DMS 273 (cell line): ENCODE results near the gene USP48.

Source experiments
- DNase-seq: peaks from one replicate; lab custom pipeline; 2025; ENCODE audit not compliant: unreplicated experiment; lab: John Stamatoyannopoulos, UW

Gene USP48

DNA sequence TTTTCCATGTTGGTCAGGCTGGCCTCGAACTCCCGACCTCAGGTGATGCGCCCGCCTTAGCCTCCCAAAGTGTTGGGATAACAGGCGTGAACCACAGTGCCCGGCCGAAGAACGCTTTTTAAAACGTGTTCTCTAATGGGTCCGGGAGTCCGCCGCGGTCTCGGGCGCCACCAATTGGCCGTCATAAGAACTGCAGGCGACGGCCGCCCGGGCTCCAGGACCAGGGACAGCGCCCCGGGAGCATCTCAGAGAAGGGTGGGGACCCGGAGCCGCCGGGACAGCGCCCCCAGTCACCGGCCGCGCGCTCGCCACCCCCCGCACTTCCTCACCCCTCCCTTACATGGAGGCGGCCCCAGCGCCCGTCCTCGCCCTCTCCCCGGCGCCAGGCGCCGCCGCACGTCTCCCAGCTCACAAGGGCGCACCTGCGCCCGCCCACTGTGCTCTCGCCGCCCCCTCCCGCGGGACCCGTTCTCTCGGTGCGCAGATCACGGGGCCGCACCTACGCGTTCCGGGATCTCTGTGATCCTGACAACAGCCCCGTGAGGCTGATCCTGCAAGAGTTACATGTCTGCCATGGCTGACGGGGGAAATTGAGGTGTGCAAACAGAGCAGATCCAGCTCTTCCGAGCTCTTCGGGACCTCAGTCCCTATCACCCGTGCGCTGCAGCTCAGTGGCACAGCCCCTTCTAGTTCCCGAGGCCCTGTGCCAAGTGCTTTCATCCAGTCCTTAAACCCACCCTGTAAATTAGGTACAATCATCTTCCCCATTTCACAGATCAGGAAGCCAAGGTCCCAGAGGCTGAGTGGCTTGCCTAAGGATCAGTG is 123.6 kb downstream of the USP48 start:
- peak; percentile 79 for DNase-seq

- DNase-seq = no peak
Measured at GRCh38 chr1:21657456-21658190, 125.3 kb downstream of the USP48 start.

- DNase-seq = peak; percentile 67
Measured at GRCh38 chr1:21655748-21656147, 127.2 kb downstream of the USP48 start.

DNA sequence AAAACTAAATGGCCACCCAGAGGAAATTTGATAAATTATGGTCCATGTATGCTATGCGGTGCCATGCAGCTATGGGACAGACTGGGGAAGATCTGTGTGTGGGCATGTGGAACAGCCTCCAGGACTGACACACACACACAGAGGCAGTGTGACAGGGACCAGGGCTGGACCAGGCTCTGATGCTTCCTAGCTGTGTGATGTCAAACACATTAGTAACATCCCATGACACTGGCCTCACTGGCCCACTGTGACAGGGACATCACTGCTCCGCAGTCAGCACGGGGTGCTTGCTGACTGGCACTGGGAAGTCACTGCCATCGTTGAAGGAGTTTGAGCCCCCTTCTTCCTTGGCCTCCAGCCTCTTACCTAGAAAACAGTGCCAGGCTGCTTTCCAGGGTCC is 127.7 kb downstream of the USP48 start:
- no peak for DNase-seq

- DNase-seq = no peak
Measured at GRCh38 chr1:21654209-21654608, 128.7 kb downstream of the USP48 start.

DNA sequence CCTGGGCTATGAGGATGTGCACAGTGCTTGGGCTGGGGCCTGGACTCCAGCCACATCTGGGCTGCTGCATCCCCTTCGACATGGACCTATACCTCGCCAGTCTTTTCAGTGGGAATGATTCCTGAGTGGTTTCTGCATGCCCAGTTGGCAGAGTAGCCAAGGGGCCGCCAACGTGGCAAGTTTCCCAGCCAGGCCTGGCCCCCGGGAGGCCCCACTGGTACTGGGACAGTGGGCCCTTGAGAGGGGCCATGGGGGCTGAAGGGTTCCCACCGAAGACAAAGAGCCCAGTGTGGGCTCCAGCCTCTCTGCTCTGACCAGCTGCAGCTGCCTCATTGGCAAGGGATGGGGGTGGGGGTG is 129.2 kb downstream of the USP48 start:
- DNase-seq = no peak

GRCh38 chr1:21652937-21653743 is 129.8 kb downstream of the USP48 start:
- DNase-seq = peak; percentile 29

DNA sequence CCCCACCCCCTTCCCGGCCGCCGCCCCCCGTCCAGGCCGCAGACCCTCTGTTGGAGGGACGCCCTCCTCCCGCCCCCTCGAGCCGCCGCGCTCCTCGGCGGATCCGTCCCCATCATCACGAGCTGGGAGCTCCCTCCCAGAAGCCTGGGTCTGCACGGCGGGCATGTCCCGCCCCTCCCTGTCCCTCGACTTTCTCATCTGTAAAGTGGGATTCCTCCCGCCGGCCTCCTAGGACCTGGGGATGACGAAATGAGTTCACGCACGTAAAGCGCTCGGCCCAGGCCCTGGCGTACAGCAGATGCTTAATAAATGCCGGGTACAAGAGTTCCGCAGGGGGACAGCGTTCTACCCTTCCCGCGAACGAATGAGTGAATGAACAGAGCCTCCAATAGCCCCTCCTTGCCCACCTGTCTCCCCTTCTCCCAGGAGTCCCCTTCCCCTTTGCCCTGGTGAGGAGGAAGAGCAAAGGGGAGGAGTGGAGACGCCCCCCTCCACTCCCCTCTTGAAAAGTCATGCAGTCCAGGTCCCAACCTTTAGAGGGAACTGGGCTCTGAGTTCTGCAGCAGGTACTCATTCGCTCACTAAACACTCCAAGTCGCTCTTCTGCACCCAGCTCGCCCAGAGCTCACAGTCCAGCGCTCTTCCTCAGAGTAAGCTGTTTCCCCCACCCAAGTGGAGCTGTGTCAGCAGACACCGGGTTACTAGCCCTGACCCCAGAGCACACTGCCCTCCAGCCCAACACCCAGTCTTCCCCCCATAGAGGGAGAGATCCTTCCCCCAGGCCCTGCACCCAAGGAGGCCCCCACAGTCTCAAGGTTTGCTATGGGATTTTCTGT is 130.6 kb downstream of the USP48 start:
- no peak for DNase-seq

GRCh38 chr1:21651214-21652042 is 131.5 kb downstream of the USP48 start:
- peak; percentile 88 for DNase-seq

- no peak for DNase-seq
Measured at GRCh38 chr1:21650400-21650799, 132.5 kb downstream of the USP48 start.

- DNase-seq = no peak
Measured at GRCh38 chr1:21649315-21649714, 133.6 kb downstream of the USP48 start.

DNA sequence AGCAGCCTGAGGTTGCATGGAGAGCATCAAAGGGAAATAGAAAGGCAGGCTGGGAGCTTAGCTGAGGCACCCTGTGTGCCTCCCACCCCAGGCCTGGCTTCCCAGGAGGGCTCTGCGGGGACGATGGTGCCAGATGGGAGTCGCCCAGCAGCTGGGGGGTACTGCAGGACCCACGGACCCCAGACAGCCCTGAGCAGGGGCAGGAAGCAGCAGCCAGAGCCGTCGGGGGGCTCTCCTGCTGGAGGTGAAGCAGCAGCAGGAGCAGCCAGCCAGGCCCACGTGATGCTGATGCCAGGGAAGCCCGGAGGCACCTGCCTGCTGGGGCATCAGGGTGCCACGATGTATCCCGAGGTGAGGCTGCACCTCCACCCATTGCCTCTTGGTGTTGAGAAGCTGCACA is 134.2 kb downstream of the USP48 start:
- no peak for DNase-seq

GRCh38 chr1:21648352-21648730 is 134.6 kb downstream of the USP48 start:
- DNase-seq = no peak

DNA sequence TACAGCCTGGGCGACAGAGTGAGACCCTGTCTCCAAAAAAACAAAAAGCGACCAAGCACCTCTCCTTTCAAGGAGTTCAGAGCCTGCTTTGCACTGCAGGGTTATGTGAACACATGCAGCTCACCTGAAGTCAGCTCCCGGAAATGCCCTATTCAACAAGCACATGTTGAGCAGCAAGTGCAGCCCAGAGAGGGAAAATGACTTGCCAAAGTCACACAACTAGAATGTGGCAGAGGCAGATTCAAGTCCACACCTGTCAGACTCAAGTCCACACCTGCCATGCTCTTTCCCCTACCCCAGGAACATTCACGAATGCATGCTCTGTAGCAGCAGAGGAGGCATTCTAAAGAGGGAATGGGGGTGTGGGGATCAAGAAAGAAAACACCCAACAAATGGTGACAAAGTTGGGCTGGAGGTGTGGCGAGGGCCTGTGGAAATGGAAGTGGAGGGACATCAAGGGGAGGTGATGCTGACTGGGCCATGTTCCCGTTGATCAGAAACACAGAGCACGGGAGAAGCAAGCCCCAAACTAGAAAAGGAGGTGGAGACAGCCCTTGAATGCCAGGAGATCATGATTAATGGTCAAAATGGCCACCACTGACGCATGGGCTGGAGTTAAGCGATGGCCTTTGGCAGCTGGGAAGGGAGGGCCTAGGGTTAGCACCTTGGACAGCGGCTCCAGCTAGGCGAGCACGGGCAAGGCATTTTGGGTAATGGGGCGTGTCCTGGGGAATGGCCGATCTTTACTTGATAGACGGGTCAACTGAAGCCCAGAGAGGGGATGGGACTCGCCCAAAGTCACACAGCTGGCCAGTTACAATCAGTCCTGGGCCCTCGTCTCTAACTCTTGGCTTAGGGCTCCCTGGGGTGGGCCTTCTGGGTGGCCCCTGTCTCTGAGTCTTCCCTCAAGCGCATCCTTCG is 135.3 kb downstream of the USP48 start:
- peak; percentile 35 for DNase-seq

- peak; percentile 88 for DNase-seq
Measured at GRCh38 chr1:21645550-21645949, 137.4 kb downstream of the USP48 start.

DNA sequence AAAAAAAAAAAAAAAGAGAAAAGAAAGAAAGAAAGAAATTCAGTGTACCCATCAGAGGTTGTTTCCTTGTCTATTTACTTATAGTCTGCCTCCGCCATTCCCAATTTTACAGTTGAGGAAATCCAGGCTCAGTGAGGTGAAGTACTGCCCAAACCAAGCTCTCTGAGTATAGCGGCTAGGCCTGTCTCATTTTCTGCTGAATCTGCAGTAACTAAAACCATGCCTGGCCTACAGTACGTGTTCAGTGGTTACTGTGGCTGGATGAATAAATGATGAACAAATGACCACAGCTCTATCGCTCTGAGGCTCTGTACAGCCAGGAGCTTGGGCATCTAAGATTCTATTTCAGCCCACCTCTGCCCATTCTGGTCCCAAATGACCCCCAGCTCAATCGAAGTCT is 138.0 kb downstream of the USP48 start:
- no peak for DNase-seq

DNA sequence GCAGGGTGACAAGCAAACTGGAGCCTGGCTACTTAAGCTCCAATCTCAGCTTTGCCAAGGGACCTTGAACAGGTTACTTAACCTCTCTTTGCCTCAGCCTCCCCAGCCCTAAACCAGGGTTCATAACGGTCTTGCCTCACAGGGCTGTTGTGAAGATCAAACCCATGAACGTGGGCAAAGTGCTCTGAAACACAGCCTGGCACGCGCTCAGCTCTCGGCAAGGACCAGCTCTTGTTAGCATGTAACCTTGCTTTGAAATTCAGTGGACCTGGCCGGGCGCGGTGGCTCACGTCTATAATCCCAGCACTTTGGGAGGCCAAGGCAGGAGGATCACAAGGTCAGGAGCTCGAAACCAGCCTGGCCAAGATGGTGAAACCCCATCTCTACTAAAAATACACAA is 138.6 kb downstream of the USP48 start:
- DNase-seq = no peak

GRCh38 chr1:21643624-21644023 is 139.3 kb downstream of the USP48 start:
- DNase-seq = no peak
